Retina (tissue), 1 donor: Measurements from ENCODE around the gene ARL8A.
"Not testable (repeated sequence)": the region's sequence is repeated elsewhere in the genome, so short reads cannot be mapped to it uniquely, and the experiment has no call there.

Experiments used
- DNase-seq: peaks from one replicate; pipeline ENCODE4 v3.0.0-alpha.2; 2016

ARL8A gene

GRCh38 chr1:202172015-202172355 is 27.4 kb upstream of the ARL8A start:
- DNase-seq: no peak

- no peak for DNase-seq
Observed at GRCh38 chr1:202171292-202172014, 26.9 kb upstream of the ARL8A start.

GRCh38 chr1:202170726-202171125 is 26.2 kb upstream of the ARL8A start:
- no peak for DNase-seq

GRCh38 chr1:202168861-202169260 is 24.3 kb upstream of the ARL8A start:
- DNase-seq: no peak

- no peak for DNase-seq
Observed at GRCh38 chr1:202167708-202168415, 23.3 kb upstream of the ARL8A start.

GRCh38 chr1:202167054-202167453 is 22.5 kb upstream of the ARL8A start:
- DNase-seq: not testable (repeated sequence)

GRCh38 chr1:202165942-202166843 is 21.7 kb upstream of the ARL8A start:
- DNase-seq: no peak

- no peak for DNase-seq
Observed at GRCh38 chr1:202165267-202165941, 20.9 kb upstream of the ARL8A start.

- DNase-seq: no peak
Observed at GRCh38 chr1:202164271-202165037, 19.9 kb upstream of the ARL8A start.

GRCh38 chr1:202163281-202164270 is 19.0 kb upstream of the ARL8A start:
- no peak for DNase-seq

- no peak for DNase-seq
Observed at GRCh38 chr1:202162418-202163280, 18.1 kb upstream of the ARL8A start.

GRCh38 chr1:202162047-202162417 is 17.5 kb upstream of the ARL8A start:
- no peak for DNase-seq

- peak; percentile 40 for DNase-seq
Observed at GRCh38 chr1:202161151-202162046, 16.9 kb upstream of the ARL8A start.

- no peak for DNase-seq
Observed at GRCh38 chr1:202160377-202160940, 15.9 kb upstream of the ARL8A start, which contains the start of gene PTPN7. Gene PTPN7, minus strand, starts transcription at chr1:202160602. Its CDS starts 1,200 bp downstream, at chr1:202159402.

- no peak for DNase-seq
Observed at GRCh38 chr1:202159534-202160371, 15.2 kb upstream of the ARL8A start.

GRCh38 chr1:202158810-202159533 is 14.4 kb upstream of the ARL8A start:
- no peak for DNase-seq

GRCh38 chr1:202157945-202158344 is 13.4 kb upstream of the ARL8A start:
- no peak for DNase-seq
